AML-193 (cell line): ENCODE measurements around the gene TOP1.

Experiments
- DNase-seq, 2 experiments: peaks; one replicate each; lab custom pipeline; 2025; lab: John Stamatoyannopoulos, UW

Gene TOP1

DNA sequence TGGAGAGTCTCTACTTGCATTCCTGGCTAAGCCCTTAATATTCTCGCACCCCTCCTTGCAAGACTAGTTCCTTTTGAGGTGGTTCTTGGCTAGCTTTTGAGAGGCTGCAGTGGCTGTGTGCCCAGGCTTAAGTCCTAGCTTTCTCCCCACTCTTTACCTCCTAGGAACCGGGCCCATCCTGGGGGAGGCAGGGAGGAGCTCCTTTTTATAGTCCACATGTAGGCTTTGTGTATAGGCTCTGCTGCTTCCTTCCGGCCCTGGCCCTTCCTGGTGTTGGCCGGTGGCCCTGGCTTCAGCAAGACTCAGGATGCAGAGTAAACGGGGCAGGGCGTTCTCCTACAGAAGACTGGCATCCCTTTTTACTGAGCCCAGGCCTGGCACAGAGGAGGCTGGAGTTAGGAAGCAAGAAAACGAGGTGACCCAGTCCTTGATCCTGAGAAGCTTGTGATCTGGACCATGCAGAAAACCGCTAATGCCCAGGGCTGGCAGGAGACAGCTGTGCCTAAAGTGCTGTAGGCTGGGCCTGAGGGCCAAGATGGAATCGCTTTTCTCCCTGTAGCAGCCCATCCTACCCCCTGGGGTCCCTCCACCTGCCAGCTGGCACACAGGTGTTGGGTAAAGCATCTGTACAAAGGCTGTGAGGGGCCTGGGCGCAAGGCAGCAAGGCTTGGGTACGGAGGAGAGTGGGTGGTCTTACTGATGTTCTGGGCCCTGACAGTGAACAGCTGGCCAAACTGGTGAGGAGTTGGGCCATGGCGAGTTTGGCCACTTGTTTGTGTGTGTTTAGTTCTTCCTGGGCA, 117.4 kb downstream of the TOP1 start:
- no peak for DNase-seq

DNA sequence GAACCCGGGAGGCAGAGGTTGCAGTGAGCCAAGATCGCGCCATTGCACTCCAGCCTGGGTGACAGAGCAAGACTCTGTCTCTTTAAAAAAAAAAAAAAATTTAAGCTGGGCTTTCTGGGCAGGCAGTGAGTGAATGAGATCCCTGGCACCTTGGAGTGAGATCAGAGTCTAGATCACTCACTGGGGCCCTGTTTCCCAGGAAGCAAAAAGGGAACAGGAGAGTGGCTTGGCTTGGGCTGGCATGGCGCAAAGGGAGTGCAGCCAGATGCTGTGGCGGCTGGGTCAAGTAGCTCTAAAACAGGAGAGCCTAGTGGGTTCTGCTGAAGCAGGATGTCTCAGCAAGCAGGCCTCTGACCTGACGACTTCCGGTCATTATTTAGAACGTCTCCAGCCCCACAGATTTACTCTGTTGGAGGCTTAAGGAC, 119.2 kb downstream of the TOP1 start:
- DNase-seq, result no peak

DNA sequence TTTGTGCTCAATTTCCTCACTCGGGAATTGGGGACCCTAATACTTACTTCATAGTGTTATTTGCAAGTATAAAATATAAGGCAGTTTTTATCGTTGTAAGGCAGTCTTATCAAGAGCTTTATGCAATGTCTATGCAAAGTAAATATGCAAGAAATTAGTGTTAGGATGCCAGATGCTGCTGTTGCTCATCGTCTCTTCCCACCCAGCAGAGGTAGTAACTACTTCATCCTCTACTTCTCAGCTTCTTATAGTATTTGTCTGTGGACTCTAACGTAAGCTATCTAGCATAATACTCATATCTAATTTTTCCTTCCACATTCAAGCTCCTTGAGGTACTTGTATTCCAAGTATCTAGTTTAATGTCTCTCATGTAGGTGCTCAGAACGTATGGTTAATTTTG, 120.3 kb downstream of the TOP1 start:
- DNase-seq, result no peak

DNA sequence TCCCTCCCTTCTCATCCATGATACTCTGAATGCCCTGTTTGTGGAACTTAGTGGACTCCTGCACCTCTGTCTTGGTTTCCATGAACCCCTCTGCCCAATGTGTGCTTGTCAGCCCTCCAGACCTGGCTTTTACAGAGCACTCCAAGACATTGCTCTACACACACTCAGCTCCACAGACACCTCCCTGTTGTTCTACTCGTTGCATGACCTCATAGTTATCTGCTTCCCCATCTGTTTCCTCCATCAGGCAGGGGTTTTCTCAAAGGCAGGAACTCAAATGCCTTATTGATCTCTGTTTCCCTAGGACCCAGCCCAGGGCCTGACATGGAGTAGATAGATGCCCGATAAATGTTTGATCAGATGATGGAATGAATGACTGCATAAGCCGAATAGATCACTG, 122.0 kb downstream of the TOP1 start:
- peak in 1 of 2 experiments; percentile 6 for DNase-seq

DNA sequence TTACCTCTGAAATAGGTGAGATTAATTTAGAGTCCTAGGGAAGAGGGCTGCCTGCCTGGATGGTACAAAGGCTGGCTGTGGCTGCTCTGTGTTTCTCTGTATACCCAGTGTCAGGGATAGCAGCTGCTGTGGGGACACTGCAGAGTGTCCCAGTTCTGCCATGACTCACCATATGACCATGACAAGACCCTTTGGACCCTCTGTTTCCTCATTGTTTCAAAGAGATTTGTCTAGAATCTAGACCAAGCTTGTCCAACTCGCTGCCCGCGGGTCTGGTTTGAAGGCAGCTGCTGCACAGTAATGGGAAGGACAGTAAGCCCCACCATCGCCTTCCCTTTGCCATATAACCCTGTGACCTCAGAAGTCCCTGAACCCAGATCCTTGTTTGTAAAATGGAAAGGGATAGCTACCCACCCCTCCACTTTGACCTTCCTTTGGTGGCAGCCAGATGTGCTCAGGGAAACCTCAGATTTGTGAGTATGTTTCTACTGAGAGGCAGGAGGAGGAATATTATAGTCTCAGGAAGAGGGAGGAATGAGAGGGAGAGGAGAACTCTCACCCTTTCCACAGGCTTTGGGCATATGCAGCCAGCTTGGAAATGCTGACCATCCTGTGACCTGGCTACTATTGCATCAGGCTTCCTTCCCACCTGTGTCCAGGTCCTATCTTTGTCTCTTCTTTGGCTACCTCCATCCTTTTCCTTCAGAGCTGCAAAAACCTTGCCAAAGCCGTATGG, 122.7 kb downstream of the TOP1 start:
- DNase-seq, result no peak

DNA sequence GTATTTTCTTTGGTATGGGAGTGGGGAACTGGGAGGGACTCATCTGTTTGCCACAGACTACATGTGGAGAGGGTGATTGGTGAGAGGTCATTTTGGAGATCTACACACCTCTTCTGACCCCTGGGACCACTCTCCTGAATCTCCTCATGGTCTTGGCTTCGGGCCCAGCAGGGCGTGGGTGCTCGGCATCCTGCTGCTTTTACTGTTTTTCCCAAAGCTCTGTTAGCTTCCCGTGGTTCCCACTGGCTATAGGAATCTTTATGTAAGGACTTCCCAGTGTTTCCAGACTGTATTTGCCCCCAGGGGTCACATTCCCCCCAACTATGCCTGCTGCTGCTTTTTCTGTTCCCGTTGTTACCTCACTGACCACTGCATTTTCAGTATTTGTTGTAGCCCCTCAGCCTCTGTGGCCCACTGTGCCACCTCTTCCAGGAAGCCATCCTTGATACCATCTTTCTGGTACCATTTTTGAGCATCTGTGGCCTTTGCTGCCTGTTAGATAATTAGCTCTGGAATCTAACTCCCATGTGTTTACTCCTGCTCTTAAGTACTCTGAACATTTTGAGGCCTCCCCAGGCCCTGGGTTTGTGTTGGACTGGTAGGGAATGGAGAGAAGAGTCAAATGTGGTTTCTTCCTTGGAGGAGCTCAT, 123.6 kb downstream of the TOP1 start:
- no peak for DNase-seq

DNA sequence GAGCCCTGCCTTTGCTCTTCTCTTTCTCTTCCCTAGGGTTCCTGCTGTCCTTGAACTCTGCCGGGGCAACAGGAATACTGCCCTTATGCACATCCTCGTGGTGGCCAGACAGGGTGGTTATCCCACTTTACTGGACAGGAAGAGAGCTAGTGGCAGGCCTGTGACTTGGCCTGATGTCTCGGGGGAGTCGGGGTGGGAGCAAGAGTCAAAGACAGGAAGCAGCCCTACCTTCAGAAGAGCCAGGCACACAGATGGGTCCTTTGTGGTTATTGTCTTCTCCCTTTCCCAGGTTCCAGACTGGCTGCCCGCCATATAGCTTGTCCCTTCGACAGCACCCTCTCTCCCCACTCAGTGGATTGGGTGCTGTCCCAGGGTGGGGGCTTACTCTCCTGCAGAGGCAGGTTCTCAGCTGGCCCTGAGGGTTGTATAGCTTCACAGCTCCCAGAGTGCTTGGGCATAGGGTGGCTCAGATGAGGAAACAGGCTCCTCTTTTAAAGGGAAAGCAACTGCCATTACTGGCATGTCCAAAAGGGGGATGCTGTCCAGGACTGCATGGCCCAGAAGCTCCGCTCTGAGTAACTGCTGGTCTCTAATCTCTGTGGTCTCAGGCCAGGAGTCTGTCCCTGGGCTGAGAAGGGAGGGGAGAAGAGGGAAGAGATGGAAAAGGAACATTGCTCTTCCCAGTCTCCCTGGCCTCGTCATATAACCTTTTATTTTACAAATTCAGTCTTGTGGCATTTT, 126.0 kb downstream of the TOP1 start:
- no peak for DNase-seq

DNA sequence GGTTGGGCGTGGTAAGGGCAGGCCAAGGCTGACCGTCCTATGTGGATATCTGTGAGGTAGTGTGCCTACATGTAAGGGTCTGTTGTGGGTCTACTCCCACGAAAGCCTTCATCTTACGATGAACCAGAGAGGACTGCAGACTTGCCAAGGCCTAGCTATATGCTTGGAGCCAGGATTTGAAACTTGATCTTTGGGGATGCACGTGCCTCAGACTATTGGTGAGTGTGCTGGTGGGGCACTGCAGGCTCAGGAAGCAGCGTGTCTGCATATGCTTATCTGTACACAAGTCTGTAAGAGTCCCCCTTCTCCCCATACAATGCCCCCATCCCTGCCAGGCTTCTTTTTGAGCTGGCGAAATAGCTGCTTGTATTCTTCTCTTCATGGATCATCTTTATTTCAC, 126.6 kb downstream of the TOP1 start:
- no peak for DNase-seq

DNA sequence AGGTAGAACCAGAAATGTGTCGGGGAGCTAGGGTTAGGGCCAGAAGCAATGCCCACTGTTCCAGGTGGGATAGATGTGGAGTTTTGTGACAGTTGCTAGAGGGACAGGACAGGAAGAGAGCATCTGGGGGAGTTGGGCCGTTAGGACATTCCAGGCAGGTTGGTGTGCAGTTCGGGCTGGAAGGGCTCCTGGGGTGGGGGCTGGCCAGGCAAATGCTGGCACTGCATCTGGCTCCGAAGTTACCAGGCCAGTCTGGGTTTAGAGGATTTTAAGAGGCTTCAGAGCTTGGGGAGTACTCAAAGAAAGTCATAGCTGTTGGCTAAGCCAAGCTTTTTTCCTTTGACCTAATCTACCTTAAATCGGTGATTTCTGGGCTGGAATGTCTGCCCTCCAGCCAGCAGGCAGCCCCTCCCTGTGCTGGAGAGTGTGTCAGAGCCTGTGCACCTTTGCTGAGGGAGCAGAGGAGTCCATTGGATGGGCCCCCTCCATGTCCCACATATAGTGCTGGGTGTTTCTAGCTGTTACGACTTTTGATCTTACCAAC, 129.5 kb downstream of the TOP1 start:
- DNase-seq, result no peak

DNA sequence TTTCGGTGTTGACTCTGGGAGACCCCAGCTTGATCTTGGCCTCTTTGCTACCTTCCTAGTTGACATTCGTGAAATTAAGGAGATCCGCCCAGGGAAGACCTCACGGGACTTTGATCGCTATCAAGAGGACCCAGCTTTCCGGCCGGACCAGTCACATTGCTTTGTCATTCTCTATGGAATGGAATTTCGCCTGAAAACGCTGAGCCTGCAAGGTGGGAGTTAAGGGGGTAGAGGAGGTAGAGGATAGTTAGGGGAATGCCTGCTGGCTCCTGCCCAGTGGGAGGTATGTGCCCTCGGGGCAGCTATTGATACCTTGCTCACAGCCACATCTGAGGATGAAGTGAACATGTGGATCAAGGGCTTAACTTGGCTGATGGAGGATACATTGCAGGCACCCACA, 130.9 kb downstream of the TOP1 start:
- DNase-seq, result no peak

DNA sequence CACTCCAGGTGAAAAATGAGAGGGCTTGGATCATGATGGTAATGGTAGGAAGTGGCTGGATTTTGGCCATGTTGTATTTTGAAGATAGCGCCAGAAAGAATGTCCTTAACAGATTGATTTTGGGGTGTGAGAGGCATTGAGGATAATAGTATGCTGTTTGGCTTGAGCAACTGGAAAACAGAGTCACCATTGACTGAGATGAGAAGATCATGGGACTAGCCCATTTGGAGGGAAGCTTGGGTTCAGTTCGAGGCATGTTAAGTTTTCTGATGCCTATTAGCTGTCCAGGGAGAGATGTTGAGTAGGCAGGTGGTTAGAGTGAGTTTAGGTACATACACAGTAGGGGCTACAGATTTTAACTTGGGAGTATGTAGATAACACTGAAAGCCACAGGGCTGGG, 132.1 kb downstream of the TOP1 start:
- DNase-seq, result no peak

DNA sequence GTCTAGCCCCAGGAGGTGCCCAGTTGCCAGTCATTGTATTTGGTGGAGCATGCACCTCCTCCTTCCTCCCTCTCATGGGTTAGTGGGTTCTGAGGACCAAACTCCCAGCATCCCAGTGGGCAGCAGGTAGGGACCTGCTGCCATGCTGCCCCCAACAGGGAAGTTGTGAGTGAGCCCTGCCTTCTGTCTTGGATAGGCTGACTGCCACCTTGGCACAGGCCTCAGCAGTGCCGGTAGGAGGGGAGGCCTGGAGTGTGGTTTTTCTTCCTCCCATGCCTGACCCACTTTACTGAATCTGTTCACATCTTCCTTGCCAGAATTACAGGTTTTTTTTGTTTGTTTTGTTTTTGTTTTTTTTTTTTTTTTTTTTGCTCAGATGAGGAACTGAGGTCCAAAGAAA, 133.3 kb downstream of the TOP1 start:
- DNase-seq, result no peak

DNA sequence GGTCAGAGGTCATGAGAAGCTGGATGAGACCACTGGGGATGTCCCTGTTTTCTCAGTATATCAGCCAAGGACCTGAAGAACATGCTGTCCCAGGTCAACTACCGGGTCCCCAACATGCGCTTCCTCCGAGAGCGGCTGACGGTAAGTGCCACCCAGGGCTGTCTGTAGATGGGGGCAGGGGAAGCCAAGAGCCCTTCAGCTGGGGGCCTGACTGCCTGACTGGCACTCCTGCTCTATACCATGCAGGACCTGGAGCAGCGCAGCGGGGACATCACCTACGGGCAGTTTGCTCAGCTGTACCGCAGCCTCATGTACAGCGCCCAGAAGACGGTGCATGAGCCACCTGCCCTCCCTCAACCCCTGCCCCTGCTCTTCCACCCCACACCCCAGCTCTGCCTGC, 133.8 kb downstream of the TOP1 start:
- DNase-seq, result no peak

DNA sequence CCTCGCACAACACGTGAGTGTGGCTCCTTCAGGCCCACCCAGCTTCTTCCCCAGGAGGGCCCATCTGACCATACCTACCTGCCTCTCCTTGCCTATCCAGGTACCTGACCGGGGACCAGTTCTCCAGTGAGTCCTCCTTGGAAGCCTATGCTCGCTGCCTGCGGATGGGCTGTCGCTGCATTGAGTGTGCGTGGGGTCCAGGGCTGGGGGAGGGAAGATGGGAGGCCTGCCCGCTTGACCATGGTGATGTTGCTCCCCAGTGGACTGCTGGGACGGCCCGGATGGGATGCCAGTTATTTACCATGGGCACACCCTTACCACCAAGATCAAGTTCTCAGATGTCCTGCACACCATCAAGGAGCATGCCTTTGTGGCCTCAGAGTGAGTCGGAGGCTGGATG, 135.2 kb downstream of the TOP1 start:
- no peak for DNase-seq

DNA sequence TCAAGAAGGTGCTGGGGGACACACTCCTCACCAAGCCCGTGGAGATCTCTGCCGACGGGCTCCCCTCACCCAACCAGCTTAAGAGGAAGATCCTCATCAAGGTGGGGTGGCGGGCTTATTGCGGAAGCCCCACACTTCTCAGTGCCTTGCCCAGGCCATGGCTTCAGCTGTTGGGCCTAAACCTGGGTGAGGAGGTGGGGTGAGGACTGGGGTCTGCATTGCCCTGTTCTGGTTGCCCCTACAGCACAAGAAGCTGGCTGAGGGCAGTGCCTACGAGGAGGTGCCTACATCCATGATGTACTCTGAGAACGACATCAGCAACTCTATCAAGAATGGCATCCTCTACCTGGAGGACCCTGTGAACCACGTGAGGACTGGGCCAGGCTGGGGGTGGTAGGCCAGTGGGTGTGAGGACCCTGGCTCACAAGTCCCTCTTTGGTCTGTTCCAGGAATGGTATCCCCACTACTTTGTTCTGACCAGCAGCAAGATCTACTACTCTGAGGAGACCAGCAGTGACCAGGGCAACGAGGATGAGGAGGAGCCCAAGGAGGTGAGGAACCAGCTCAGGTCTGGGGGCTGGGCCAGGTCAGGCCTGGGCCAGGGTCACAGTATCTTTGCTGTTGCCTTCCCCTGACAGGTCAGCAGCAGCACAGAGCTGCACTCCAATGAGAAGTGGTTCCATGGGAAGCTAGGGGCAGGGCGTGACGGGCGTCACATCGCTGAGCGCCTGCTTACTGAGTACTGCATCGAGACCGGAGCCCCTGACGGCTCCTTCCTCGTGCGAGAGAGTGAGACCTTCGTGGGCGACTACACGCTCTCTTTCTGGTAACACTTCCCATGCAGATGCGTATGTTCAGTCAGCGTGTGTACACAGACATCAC, 136.6 kb downstream of the TOP1 start:
- no peak for DNase-seq

DNA sequence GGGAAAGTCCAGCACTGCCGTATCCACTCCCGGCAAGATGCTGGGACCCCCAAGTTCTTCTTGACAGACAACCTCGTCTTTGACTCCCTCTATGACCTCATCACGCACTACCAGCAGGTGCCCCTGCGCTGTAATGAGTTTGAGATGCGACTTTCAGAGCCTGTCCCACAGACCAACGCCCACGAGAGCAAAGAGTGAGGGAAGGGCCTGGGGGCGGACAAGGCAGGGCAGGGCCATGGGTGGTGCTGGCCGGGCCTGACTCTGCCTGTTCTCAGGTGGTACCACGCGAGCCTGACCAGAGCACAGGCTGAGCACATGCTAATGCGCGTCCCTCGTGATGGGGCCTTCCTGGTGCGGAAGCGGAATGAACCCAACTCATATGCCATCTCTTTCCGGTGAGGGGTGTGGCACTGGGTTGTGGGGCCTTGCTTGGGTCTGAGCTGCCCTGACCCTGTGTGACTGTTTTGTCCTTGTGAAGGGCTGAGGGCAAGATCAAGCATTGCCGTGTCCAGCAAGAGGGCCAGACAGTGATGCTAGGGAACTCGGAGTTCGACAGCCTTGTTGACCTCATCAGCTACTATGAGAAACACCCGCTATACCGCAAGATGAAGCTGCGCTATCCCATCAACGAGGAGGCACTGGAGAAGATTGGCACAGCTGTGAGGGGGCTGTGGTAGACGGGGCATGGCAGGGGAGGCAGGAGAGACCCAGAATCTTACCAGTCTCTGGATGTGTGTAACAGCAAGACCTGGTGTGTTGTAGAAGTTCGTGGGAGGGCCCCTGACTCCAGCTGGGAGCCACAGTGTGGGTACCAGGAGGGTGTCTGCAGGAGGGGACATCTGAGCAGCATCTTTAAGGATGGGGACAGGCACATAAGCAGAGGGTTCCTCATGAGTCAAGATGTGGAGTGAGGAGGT, 137.8 kb downstream of the TOP1 start:
- no peak for DNase-seq

DNA sequence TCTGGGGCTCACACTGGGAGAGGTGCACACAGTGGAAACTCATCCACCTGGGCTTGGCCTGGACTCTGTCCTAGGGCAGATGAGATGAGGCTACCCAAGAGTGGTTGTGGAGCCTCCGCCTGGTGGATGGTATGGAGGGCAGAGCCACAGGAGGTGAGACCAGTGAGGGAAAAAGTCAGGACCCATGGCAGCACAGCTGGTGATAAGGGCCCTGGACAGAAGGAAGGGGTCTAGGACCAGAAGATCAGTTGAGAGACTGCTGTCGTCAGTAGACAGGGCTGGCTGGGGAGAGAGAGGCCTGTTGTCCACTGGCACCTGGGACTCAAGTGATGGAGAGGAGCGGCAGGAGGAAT, 138.5 kb downstream of the TOP1 start:
- DNase-seq, result no peak

DNA sequence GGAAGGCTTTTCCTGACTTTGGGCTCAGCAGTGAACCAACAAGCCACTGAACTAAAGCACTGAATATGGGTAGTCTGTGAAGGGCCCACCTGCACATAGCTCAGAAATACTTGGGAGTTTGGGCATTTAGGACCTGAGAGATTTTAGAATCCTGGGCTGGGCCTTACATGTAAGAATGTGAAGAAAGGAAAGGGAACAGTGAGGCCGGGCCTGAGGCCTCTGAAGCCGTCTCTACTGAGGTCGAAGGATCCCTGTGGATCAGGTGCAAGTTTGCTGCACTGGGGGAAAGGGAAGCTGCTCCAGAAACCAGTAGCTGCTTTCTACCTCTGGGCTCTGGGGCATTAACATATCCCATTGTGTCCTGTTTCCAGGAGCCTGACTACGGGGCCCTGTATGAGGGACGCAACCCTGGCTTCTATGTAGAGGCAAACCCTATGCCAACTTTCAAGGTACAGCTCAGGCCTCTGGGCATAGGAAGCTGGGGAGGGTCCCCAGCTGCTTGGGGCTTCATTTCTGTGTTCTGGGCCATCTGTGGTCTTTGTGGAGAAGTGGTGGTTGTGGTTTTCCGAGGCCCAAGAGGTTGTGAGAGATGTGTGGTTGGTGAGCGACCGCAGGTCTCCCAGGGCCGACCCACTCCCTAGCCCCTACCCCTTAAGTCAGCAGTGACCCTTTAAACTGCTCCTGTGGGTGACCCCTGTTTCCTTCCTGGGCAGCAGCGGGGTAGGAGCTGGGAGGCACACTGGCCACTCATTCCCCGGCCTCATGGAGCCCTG, 139.0 kb downstream of the TOP1 start:
- DNase-seq, result no peak
